Measurements from ENCODE around the gene HOMER2.
"Not testable (repeated sequence)": the region's sequence is repeated elsewhere in the genome, so short reads cannot be mapped to it uniquely, and the experiment has no call there.

Gene HOMER2

DNA sequence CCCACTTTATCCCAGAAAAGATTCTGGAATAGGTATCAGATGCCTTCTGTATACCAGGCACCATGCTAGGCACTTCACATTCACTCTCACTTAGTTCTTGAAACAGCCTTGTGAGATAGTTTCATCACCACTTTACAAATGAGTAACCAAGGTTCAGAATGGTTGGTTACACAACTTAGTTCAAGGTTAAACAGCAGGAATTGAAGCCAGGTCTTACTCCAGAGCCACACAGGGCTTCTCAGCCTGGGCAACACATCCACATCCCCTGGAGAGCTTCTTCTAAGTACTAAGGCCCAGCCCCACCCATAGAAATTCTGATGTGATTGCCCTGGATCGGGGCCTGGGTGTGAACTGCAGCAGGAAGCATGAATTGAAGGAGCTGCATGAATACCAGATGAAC, 124.4 kb downstream of the HOMER2 start:
- Histone ChIP-seq H3K36me3 (ENCODE audit: control insufficient read depth in 2 of 2, insufficient read depth in 1 of 2, low read length in 2 of 2) (peaks cover 73 to 90% of the 10 kb centered on the region in 2 experiments), H3K27ac (ENCODE audit: extremely low read depth, low read depth, low read length) (no peak overlapping the region), H3K4me1 (ENCODE audit: control insufficient read depth, insufficient read depth, low read length) (no peaks in the 10 kb centered on the region), H3K9me3 (ENCODE audit: control insufficient read depth, insufficient read depth, low read depth, low read length) (no peaks in the 10 kb centered on the region), H3K4me3 (ENCODE audit: low read depth, low read length) (no peak overlapping the region)
- POLR2A ChIA-PET = no interaction called here
- CTCF ChIA-PET = no interaction called here
- TF ChIP-seq ZBTB20 (tag by site-specific recombination; IDR thresholded peaks at IDR 0.05) (no peak), ZNF629 (tag by site-specific recombination; IDR thresholded peaks at IDR 0.05) (no peak), GLIS1 (tag by site-specific recombination; IDR thresholded peaks at IDR 0.05) (no peak), ZNF157 (tag by site-specific recombination; IDR thresholded peaks at IDR 0.05) (no peak), ZFP69B (tag by site-specific recombination; IDR thresholded peaks at IDR 0.05) (no peak), ZBTB8A (tag by site-specific recombination; IDR thresholded peaks at IDR 0.05) (no peak), ZNF514 (tag by site-specific recombination; IDR thresholded peaks at IDR 0.05) (no peak), ZNF433 (tag by site-specific recombination; IDR thresholded peaks at IDR 0.05; ENCODE audit: low read depth) (no peak), ZNF350 (tag by site-specific recombination; IDR thresholded peaks at IDR 0.05) (no peak), HOXA7 (CRISPR knock-in tag; IDR thresholded peaks at IDR 0.05; ENCODE audit: borderline replicate concordance) (no peak), KLF9 (tag by site-specific recombination; IDR thresholded peaks at IDR 0.05; ENCODE audit: low read depth) (no peak), ZNF121 (tag by site-specific recombination; IDR thresholded peaks at IDR 0.05) (no peak), ZNF335 (tag by site-specific recombination; conservative IDR thresholded peaks at IDR 0.05) (no peak), ZNF248 (tag by site-specific recombination; IDR thresholded peaks at IDR 0.05) (no peak), ZNF837 (tag by site-specific recombination; IDR thresholded peaks at IDR 0.05) (no peak)
- TF ChIP-seq, protein P1, sequence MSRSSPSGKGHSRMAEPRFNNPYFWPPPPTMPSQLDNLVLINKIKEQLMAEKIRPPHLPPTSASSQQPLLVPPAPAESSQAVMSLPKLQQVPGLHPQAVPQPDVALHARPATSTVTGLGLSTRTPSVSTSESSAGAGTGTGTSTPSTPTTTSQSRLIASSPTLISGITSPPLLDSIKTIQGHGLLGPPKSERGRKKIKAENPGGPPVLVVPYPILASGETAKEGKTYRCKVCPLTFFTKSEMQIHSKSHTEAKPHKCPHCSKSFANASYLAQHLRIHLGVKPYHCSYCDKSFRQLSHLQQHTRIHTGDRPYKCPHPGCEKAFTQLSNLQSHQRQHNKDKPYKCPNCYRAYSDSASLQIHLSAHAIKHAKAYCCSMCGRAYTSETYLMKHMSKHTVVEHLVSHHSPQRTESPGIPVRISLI (tag by site-specific recombination; IDR thresholded peaks at IDR 0.05) = no peak
- TF ChIP-seq, protein P2, sequence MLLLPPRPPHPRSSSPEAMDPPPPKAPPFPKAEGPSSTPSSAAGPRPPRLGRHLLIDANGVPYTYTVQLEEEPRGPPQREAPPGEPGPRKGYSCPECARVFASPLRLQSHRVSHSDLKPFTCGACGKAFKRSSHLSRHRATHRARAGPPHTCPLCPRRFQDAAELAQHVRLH (tag by site-specific recombination; IDR thresholded peaks at IDR 0.05) = no peak
- TF ChIP-seq, protein P3, sequence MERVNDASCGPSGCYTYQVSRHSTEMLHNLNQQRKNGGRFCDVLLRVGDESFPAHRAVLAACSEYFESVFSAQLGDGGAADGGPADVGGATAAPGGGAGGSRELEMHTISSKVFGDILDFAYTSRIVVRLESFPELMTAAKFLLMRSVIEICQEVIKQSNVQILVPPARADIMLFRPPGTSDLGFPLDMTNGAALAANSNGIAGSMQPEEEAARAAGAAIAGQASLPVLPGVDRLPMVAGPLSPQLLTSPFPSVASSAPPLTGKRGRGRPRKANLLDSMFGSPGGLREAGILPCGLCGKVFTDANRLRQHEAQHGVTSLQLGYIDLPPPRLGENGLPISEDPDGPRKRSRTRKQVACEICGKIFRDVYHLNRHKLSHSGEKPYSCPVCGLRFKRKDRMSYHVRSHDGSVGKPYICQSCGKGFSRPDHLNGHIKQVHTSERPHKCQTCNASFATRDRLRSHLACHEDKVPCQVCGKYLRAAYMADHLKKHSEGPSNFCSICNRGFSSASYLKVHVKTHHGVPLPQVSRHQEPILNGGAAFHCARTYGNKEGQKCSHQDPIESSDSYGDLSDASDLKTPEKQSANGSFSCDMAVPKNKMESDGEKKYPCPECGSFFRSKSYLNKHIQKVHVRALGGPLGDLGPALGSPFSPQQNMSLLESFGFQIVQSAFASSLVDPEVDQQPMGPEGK (tag by site-specific recombination; IDR thresholded peaks at IDR 0.05) = no peak

DNA sequence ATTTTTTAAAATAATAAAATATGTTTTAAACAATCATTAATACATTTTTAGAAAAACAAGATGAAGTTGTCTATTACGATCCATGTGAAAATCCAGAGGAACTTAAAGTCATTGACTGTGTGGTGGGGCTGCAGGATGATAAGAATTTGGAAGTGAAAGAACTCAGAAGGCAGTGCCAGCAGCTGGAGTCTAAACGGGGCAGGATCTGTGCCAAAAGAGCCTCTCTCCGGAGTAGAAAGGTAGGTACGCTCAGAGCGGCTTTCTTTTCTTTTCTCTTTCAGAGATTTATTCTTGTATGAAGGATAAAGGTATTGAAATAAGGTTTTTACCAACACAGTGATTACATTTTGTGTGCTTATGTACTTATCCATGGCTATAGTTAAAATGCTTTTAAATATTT, 129.5 kb downstream of the HOMER2 start:
- no peak overlapping the region for H3K4me3 ChIP-seq (ENCODE audit: low read depth, low read length)
- ChIA-PET POLR2A (no interaction called here), CTCF (no interaction called here)
- H3K27ac ChIP-seq (ENCODE audit: extremely low read depth, low read depth, low read length) = no peak overlapping the region
- peaks cover 74 to 88% of the 10 kb centered on the region in 2 experiments for H3K36me3 ChIP-seq (ENCODE audit: control insufficient read depth in 2 of 2, insufficient read depth in 1 of 2, low read length in 2 of 2)
- TF ChIP-seq ZNF658 (tag by site-specific recombination; IDR thresholded peaks at IDR 0.05) (no peak), ZNF776 (tag by site-specific recombination; IDR thresholded peaks at IDR 0.05; ENCODE audit: borderline replicate concordance) (no peak), ZNF221 (tag by site-specific recombination; IDR thresholded peaks at IDR 0.05; ENCODE audit: borderline replicate concordance) (no peak), KLF8 (tag by site-specific recombination; IDR thresholded peaks at IDR 0.05) (no peak), ZNF202 (tag by site-specific recombination; IDR thresholded peaks at IDR 0.05; ENCODE audit: borderline replicate concordance) (no peak), ZNF777 (tag by site-specific recombination; IDR thresholded peaks at IDR 0.05; ENCODE audit: borderline replicate concordance) (no peak), ZBTB1 (tag by site-specific recombination; IDR thresholded peaks at IDR 0.05) (no peak), ZNF624 (tag by site-specific recombination; IDR thresholded peaks at IDR 0.05) (no peak), KLF16 (tag by site-specific recombination; IDR thresholded peaks at IDR 0.05) (no peak), ZNF558 (tag by site-specific recombination; IDR thresholded peaks at IDR 0.05) (no peak)
- TF ChIP-seq, protein P4, sequence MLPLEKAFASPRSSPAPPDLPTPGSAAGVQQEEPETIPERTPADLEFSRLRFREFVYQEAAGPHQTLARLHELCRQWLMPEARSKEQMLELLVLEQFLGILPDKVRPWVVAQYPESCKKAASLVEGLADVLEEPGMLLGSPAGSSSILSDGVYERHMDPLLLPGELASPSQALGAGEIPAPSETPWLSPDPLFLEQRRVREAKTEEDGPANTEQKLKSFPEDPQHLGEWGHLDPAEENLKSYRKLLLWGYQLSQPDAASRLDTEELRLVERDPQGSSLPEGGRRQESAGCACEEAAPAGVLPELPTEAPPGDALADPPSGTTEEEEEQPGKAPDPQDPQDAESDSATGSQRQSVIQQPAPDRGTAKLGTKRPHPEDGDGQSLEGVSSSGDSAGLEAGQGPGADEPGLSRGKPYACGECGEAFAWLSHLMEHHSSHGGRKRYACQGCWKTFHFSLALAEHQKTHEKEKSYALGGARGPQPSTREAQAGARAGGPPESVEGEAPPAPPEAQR (tag by site-specific recombination; IDR thresholded peaks at IDR 0.05) = no peak
- H3K9me3 ChIP-seq (ENCODE audit: control insufficient read depth, insufficient read depth, low read depth, low read length) = no peaks in the 10 kb centered on the region
- no peaks in the 10 kb centered on the region for H3K4me1 ChIP-seq (ENCODE audit: control insufficient read depth, insufficient read depth, low read length)

DNA sequence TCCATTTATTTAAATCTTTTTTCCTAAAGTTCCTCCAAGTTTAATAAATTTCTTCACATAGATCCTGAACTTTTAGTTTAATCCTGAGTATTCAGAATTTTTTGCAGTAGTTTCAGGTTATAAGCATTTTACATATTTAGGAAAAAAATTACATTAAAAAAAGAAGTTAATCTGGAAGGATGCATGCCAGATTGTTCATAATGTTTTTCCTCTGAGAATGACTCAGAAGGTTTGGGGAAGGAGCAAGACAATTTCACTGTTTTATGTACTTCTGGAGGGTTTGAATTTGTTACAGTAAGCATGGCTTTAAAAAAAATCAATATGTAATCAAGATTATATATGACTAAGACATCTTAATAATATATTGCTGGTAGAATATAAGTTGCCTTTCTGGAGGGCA, 130.7 kb downstream of the HOMER2 start:
- H3K27ac ChIP-seq (ENCODE audit: extremely low read depth, low read depth, low read length); H3K9me3 ChIP-seq (ENCODE audit: control insufficient read depth, insufficient read depth, low read depth, low read length); H3K4me3 ChIP-seq (ENCODE audit: low read depth, low read length); H3K4me1 ChIP-seq (ENCODE audit: control insufficient read depth, insufficient read depth, low read length); POLR2A ChIA-PET; CTCF ChIA-PET: not testable (repeated sequence)
- peaks cover 75 to 86% of the 10 kb centered on the region in 2 experiments for H3K36me3 ChIP-seq (ENCODE audit: control insufficient read depth in 2 of 2, insufficient read depth in 1 of 2, low read length in 2 of 2)

Data from HEK293 (cell line).